Suppressor macrophage treated with lipopolysaccharide for 1 hour (primary cell): ENCODE data around the gene ASAP2.

Experiments used
- DNase-seq, 3 donors: peaks; one replicate each; pipeline ENCODE4 v3.0.0-alpha.2; 2020 to 2022

ASAP2 gene

DNA sequence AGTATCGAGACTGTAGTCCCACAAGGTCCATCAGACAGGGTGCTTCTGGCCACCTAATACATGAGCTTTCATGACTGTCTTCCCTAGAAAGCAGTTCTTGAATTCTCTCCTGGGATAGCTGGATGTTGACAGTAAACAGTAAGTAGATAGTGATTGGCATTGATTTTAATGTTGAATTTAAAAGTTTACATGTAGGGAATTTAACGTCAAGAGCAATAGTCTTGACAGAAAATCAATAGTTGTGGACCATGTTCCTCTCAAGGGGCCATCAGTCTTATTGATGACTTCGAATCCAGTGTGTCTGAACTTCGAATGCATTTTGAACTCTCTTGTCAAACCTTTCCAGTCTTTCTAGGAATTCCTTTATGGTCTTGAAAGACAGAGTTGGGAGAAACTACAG lies 152.9 kb downstream of the ASAP2 start:
- DNase-seq: no peak

GRCh38 chr2:9360110-9360509 lies 153.5 kb downstream of the ASAP2 start:
- no peak for DNase-seq

DNA sequence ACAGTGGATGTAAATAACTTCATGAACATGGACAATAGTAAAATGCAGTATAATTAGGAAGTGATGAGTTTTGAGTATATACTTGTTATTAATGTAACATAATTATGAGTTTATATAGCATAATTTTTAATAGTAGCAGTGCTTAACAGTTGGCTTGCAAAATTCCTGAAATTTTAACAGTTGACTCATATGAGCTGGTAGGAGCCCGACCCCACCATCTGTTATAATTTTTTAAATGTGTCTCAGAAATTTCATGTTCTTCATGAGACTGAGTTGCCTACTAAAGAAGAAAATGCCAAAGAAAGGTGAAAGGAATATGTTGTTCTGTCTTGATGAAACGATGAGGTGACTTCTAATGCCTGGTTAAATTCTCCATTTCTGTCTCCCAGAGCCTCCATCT lies 154.1 kb downstream of the ASAP2 start:
- no peak for DNase-seq

GRCh38 chr2:9364373-9364772 lies 157.8 kb downstream of the ASAP2 start:
- DNase-seq: no peak

GRCh38 chr2:9364791-9365497 lies 158.3 kb downstream of the ASAP2 start:
- no peak for DNase-seq

GRCh38 chr2:9365498-9366019 lies 158.9 kb downstream of the ASAP2 start:
- no peak for DNase-seq

DNA sequence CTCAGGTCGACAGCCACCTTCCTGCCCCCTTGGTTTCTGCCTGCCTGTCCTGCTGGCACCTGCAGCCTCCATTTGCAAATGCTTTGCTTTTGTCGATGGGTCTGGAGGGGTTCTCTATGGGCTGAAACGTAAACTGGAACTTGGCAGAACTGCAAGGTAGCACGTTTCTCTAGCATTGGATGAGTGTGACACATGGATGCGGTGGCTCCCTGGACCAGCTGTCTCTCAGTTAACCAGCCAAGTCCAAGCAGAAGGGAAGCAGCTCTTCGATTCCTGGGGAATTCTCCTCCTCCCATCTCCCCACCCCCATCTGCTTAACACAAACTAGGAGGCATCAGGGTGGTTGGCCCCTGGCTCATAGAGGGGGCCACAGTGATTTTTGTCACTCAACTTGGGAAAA lies 159.4 kb downstream of the ASAP2 start:
- no peak for DNase-seq

DNA sequence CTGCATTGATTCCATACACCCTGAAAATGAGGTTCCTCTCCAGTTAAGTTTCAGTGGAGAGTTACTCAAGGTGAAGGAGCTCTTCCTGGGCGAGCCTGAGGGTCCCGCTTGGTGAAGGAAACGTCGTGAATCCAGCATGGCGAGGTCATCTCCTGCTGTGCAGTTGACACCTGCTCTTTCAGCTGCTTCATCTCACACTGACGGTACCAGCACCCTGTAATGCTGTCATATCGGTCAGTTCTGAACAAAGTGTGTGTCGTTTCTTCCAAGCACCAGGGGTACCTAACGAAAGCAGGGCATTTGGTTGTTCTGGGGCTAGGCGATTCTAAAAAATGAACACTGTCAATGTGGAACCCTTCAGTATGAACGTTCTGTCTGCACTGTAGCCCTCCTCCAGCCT lies 164.1 kb downstream of the ASAP2 start:
- no peak for DNase-seq

DNA sequence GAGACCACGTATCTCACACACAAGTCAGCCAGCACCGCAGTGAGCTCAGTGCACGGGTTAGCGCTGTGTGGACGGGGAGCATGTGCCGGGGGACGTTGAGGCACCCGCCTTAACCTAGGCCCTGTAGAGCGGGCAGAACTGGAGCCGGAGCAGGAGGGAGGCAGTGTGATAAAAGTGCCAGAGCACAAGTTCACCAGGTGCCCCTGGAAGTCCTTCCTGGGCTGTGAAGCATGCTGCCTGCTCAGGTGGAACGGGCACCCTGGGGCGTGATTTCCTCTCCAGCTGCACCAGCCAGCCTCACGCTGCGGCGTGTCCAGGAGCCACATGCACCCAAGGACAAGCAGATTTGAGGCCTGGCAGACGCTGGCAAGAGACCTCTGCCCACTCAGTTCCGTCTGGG lies 166.4 kb downstream of the ASAP2 start:
- no peak for DNase-seq

DNA sequence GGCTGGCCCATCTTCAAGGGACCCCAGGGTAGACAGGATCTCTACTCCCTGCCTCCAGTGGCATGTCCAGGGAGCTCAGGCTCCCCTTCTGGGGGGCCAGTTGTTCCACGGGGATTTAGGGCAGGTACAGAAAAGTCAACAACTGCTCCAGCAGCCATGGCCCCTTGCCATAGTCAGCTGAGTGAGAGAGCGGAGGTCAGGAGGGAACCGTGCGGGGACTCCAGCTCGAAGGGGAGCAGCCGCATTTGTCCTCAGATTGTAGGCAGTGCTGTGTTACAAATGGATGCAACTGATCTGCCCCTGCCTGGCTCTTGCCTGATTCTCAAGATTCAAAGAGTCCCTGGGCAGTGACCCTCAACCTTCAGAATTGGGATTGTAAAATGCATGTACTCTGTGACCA lies 166.9 kb downstream of the ASAP2 start:
- no peak for DNase-seq

DNA sequence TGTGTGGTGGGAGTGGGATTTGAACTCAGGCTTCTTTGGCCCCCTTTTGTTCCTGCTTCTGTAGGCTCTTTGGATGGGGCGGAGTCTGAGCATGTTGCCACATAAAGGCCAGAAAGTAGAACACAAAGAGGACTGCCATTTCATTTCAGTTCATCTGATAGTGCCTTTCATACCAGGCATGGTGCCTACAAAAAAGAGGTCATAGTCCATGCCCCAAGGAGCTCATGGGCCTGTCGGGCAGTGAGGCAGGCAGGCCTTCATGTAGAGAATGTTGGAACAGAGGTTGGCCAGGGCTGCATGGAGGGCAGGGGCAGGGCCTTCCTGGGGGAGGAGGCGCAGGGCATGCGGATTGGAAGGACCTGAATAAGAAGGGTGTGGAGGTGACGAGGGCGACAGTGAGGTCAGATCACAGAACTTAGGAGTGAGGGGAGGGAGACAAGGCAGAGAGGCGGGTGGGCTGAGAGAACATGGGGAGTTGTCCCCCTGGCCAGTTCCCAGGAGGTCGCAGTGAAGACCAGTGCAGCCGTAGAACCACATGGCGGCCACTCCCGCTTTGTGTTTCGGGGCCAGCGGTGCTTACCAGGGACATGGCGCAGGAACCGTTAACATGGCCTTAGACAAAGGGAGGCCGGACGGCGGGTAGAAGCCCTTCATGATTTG lies 167.6 kb downstream of the ASAP2 start:
- no peak for DNase-seq

- no peak for DNase-seq
Observed at GRCh38 chr2:9375857-9376428, 169.3 kb downstream of the ASAP2 start.

DNA sequence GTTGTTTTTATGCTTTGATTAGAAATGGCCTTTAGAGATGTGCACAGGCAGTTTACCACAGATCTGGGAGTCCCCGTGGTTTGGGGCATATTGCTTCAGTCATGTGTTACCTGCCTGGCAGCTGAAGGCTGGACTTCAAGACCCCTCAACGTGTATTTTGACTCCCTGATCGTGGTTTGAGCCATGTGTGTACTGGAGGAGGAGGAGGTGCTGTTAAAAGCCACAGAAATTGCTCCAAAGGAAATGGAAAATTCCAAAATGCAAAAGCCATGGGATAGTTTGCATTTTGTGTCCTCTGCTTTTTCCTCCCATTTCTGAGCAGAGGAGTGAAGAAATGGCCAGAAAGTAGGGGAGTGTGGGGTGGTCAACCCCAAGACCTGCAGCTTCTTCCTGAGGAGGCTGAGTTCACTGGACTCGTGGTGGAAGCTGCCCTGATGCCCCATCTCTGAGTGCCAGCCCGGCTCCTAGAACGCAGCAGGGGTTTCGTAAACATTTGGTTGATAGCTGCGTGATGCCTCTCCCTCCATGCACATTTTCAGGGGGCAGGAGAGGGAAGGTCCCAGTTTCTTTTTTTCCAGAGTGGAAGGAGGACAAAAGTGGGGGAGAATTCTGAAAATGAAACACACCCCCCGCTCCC lies 171.0 kb downstream of the ASAP2 start:
- DNase-seq: no peak

- no peak for DNase-seq
Observed at GRCh38 chr2:9378433-9379390, 172.1 kb downstream of the ASAP2 start.

DNA sequence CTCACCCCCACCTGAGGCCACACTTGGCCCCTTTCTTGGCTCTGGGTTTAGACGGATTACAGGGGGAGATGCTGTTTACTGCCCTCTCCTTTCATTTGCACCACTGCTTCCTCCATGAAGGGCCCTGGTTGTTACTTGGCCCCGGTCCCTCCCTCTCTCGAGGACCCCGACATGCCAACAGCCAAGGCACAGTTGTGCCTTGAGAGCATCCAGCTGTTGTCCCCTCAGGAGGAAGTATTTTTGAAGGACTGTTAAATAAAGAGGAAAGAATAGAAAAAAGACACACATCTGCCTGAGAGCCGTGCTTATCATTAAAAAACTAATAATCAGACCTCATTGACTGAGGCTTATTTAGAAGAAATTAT lies 172.8 kb downstream of the ASAP2 start:
- no peak for DNase-seq

DNA sequence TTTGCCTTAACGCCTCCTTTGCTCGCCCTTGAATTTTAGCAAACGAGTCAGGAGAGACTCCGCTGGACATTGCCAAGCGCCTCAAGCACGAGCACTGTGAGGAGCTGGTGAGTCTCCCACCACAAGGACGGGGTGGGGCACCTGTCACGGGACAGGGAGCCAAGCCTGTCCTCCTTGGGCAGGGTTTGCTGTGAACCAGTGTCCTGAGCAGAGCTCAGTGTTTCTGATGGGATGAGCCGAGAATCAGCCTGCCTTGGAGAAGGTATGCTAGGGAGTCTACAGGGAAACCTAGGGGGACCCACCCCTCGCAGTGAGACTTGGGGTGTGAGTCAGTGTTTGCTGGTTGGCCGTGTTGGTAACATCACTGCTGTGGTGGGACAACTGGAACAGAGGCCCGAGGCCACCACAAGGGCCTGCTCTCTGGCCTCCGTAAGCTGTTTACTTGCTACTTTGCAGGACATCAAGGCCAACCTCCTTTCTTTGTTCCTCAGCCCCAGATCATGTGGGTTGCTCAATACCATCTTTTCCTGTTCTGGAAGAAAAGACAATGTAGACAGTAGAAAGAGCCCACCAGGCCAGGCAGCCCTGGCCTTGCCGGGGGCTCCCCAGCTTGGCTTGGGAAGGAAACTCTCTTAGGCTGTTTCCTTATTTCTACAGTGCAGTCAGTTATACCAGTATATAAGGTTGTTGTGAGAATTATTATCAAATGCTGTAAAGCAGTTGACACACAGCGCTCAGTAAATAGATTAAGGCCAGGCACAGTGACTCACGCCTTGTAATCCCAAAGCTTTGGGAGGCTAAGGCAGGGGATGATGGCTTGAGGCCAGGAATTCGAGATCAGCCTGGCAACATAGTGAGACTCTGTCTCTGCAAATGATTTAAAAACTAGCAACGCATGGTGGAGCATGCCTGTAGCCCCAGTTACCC lies 174.4 kb downstream of the ASAP2 start:
- no peak for DNase-seq

DNA sequence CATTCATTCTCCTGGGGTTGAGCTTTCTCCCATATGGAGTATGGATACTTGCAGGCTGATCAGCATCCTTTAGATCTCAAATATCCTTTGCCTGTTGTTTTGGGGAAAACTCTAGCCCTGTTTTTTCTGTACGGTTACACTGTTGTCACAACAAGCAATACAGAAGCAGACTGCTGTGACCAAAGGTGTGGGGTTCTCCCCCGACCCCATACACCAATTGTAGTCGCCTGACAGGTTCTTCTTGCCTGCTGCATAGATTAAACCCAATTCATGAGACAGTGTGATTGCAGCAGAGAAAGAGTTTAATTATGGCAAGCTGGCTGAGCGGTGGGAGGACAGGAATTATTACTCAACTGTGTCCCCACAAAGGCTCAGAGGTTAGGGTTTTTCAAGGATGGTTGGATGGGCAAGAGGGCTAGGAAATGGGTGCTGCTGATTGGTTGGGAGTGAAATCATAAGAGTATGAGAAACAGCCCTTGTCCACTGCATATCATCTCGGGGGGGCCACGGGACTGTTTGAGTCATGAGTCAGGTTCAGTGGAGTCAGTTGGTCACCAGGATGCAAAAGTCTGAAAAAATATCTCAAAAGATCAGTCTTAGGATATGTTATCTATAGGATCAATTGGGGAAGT lies 176.1 kb downstream of the ASAP2 start:
- peak in 1 of 3 donors; percentile 9 for DNase-seq

DNA sequence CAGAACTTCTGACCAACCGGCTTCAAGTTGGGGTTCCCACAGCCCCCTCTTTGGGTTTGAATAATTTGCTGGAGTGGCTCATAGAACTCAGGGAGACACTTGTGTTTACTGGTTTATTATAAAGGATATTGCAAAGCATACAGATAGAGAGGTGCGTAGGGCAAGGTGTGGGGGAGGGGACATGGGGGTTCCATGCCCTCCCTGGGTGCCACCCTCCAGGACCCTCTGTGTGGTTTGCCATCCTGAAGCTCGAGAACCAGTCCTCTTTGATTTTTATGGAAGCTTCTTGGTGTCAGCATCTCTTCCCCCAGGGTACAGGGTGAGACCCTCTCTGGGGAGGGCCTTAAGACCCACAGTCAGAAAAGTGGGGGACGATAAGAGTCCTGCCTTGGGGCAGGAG lies 177.9 kb downstream of the ASAP2 start:
- no peak for DNase-seq

DNA sequence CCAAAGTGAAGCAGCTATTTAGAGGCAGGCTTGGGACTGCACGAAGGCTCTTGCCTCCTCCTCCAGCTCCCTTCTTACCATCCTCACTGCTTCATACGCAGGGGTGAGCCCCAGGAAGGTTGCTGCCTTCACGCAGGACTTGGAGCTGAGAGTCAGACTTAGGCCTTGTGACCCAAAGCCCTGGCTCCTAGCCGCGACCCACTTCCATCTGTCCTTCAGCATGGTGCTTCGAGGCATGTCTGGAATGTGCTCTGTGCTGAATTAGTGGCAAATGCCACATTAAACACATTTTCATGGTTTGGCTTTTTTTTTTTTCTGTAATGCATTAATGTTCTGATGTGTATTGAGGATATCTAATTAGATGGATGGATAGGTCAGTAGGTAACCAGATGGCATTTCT lies 179.2 kb downstream of the ASAP2 start:
- DNase-seq: no peak

- DNase-seq: no peak
Observed at GRCh38 chr2:9388199-9388681, 181.6 kb downstream of the ASAP2 start.
